Hepatocyte (in vitro differentiated cells): ENCODE results near the gene TENM4. TPM values are rescaled to one million over a fixed set of nuclear protein-coding genes. Genes with fewer than 3 reads are reported as not detected.

Source experiments
- DNase-seq: peaks from one replicate; pipeline ENCODE4 v3.0.0-alpha.2; 2016; ENCODE audit warnings: low spot score
- H2AFZ ChIP-seq: fragments of 200-600 bp; sonication (generic); 2 replicates; pipeline ENCODE4 v1.6.0; 2016; ENCODE audit warnings: antibody characterized with exemption, mild to moderate bottlenecking
- H3K27ac ChIP-seq: fragments of 200-600 bp; sonication (generic); 2 replicates; pipeline ENCODE4 v1.5.1; 2016; ENCODE audit warnings: mild to moderate bottlenecking
- H3K27me3 ChIP-seq: fragments of 200-600 bp; sonication (generic); 2 replicates; pipeline ENCODE4 v1.6.1; 2016
- H3K36me3 ChIP-seq: fragments of 200-600 bp; sonication (generic); replicated peaks from 2 replicates; pipeline ENCODE4 v1.5.1; 2016; ENCODE audit warnings: low read depth; ENCODE audit not compliant: insufficient read depth
- H3K4me1 ChIP-seq: fragments of 200-600 bp; sonication (generic); 2 replicates; pipeline ENCODE4 v1.5.1; 2016; ENCODE audit warnings: mild to moderate bottlenecking, moderate library complexity; ENCODE audit not compliant: insufficient read depth
- H3K4me2 ChIP-seq: fragments of 200-600 bp; sonication (generic); 2 replicates; pipeline ENCODE4 v1.6.0; 2016
- H3K4me3 ChIP-seq: fragments of 200-600 bp; sonication (generic); 2 replicates; pipeline ENCODE4 v1.5.1; 2016; ENCODE audit warnings: mild to moderate bottlenecking
- H3K79me2 ChIP-seq: fragments of 200-600 bp; sonication (generic); 2 replicates; pipeline ENCODE4 v1.6.0; 2017; ENCODE audit warnings: mild to moderate bottlenecking
- H3K9me2 ChIP-seq: fragments of 200-600 bp; sonication (generic); replicated peaks from 2 replicates; pipeline ENCODE4 v1.6.0; 2017; ENCODE audit warnings: mild to moderate bottlenecking; ENCODE audit not compliant: insufficient read depth
- H3K9me3 ChIP-seq: fragments of 200-600 bp; sonication (generic); 2 replicates; pipeline ENCODE4 v1.5.1; 2016; ENCODE audit warnings: low read depth, mild to moderate bottlenecking
- H4K20me1 ChIP-seq: fragments of 200-600 bp; sonication (generic); 2 replicates; pipeline ENCODE4 v1.6.0; 2016; ENCODE audit warnings: mild to moderate bottlenecking; ENCODE audit not compliant: insufficient read depth, poor library complexity, severe bottlenecking
- CTCF ChIP-seq: fragments of 200-600 bp; sonication (generic); IDR thresholded peaks from 2 replicates; pipeline ENCODE4 v1.5.1; 2016; ENCODE audit warnings: antibody characterized with exemption, mild to moderate bottlenecking; ENCODE audit not compliant: poor library complexity
- EZH2 ChIP-seq: fragments of 200-600 bp; sonication (generic); IDR thresholded peaks from 2 replicates; pipeline ENCODE4 v1.6.1; 2016; ENCODE audit warnings: antibody characterized with exemption, mild to moderate bottlenecking, borderline replicate concordance
- EZH2phosphoT487 ChIP-seq: fragments of 200-600 bp; sonication (generic); IDR thresholded peaks from one replicate; pipeline ENCODE4 v1.6.1; 2018; ENCODE audit warnings: antibody characterized with exemption, mild to moderate bottlenecking, low read depth, moderate library complexity; ENCODE audit not compliant: unreplicated experiment, severe bottlenecking
- WGBS: methylation state at CpG from one replicate; pipeline ENCODE4 v1.1.6; 2016; ENCODE audit warnings: low lambda C conversion rate; ENCODE audit errors: missing lambda C conversion rate; 5-methylcytosine and 5-hydroxymethylcytosine counted together
- polyA plus RNA-seq: library from polyadenylated mRNA; unstranded; fragments of >200 nt; fragmentation: Nextera tagmentation; extraction: Ambion mirVana; gene quantifications from 2 replicates; pipeline ENCODE4 v1.2.1, GENCODE V29; 2016
- total RNA-seq: library from RNA; depleted of rRNA; stranded (reverse); fragments of >200 nt; gene quantifications from 2 replicates; pipeline ENCODE4 v1.2.3, GENCODE V29; 2014

TENM4 gene
- total and polyA plus RNA-seq, 2 experiments from 2014 or later: 18.4 to 18.7 TPM

GRCh38 chr11:79059141-79059540 lies 381.7 kb downstream of the TENM4 start:
- no peaks in the 10 kb centered on the region for H3K9me3 ChIP-seq
- no peaks in the 10 kb centered on the region for H3K27me3 ChIP-seq
- no peak overlapping the region for H3K27ac ChIP-seq
- no peaks in the 10 kb centered on the region for H3K9me2 ChIP-seq
- H3K36me3 ChIP-seq: no peaks in the 10 kb centered on the region
- peaks cover 16% of the 10 kb centered on the region for H3K4me1 ChIP-seq
- no peak overlapping the region for H3K4me3 ChIP-seq
- H4K20me1 ChIP-seq: no peaks in the 10 kb centered on the region
- TF ChIP-seq EZH2: no peak
- TF ChIP-seq EZH2phosphoT487: no peak
- WGBS: 80% methylated on average over 4 of the region's 4 CpGs
- no peak for DNase-seq
- H2AFZ ChIP-seq: no peak overlapping the region
- no peak overlapping the region for H3K4me2 ChIP-seq
- H3K79me2 ChIP-seq: no peaks in the 10 kb centered on the region

- H3K9me2 ChIP-seq: no peaks in the 10 kb centered on the region
- H3K36me3 ChIP-seq: no peaks in the 10 kb centered on the region
- H3K4me2 ChIP-seq: no peak overlapping the region
- no peak overlapping the region for H3K27ac ChIP-seq
- H3K79me2 ChIP-seq: no peaks in the 10 kb centered on the region
- H3K4me1 ChIP-seq: peaks cover 22% of the 10 kb centered on the region
- no peaks in the 10 kb centered on the region for H4K20me1 ChIP-seq
- 81% methylated on average over 8 of the region's 8 CpGs for WGBS
- no peaks in the 10 kb centered on the region for H3K27me3 ChIP-seq
- no peak for DNase-seq
- TF ChIP-seq CTCF (no peak), EZH2phosphoT487 (no peak)
- no peak overlapping the region for H3K4me3 ChIP-seq
- no peaks in the 10 kb centered on the region for H3K9me3 ChIP-seq
- no peak overlapping the region for H2AFZ ChIP-seq
These were observed 384.8 kb downstream of the TENM4 start for GRCh38 chr11:79055856-79056631.

DNA sequence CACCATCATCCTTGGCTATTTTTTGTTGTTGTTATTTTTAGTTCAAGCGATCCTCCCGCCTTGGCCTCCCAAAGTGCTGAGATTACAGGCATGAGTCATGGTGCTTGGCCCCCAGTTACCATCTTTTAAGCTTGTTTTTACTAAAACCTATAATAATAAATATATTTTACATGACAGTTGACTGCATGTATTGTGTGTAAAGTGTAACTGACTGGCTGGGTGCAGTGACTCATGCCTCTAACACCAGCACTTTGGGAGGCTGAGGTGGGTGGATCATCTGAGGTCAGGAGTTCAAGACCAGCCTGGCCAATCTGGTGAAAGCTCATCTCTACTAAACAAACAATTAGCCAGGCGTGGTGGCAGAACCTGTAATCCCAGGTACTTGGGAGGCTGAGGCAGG lies 386.2 kb downstream of the TENM4 start:
- Histone ChIP-seq H3K9me2 (no peaks in the 10 kb centered on the region), H3K27ac (no peak overlapping the region), H3K4me2 (no peak overlapping the region), H3K79me2 (no peaks in the 10 kb centered on the region), H2AFZ (no peak overlapping the region), H3K27me3 (no peaks in the 10 kb centered on the region), H3K4me3 (no peak overlapping the region), H4K20me1 (no peaks in the 10 kb centered on the region), H3K9me3 (no peaks in the 10 kb centered on the region), H3K36me3 (no peaks in the 10 kb centered on the region), H3K4me1 (peaks cover 11% of the 10 kb centered on the region)
- DNase-seq: no peak
- 73% methylated on average over 3 of the region's 3 CpGs for WGBS
- TF ChIP-seq EZH2: no peak
- no peak for TF ChIP-seq CTCF
- TF ChIP-seq EZH2phosphoT487: no peak

DNA sequence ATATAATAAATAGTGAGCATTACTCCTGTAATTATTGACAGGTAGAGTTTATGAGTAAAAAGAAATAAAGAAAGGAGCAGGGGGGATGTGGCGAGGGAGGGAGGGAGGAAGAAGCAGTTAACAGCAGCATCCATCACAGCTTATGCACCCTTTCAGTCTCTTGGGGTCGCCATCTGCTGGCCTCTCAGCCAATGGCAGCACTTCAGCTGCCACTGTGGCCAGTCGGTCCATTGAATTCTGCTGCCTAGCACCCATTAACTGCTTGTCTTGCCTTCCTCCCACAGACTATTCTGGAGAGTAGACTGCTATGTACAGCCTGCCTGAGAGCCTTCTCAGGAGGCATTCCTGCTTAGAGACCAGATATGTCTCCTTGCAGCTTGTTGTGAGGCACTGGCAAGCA lies 388.3 kb downstream of the TENM4 start:
- no peaks in the 10 kb centered on the region for H3K9me3 ChIP-seq
- TF ChIP-seq CTCF (peak; percentile 23), EZH2phosphoT487 (no peak)
- peaks cover 13% of the 10 kb centered on the region for H3K4me1 ChIP-seq
- no peaks in the 10 kb centered on the region for H3K9me2 ChIP-seq
- H3K27me3 ChIP-seq: no peaks in the 10 kb centered on the region
- H3K79me2 ChIP-seq: no peaks in the 10 kb centered on the region
- no peaks in the 10 kb centered on the region for H4K20me1 ChIP-seq
- no peaks in the 10 kb centered on the region for H3K36me3 ChIP-seq
- 44% methylated on average over 3 of the region's 3 CpGs for WGBS
- no peak overlapping the region for H3K4me3 ChIP-seq
- H2AFZ ChIP-seq: no peak overlapping the region
- no peak overlapping the region for H3K4me2 ChIP-seq
- no peak overlapping the region for H3K27ac ChIP-seq
- no peak for DNase-seq
